Measurements from ENCODE around the gene RNF10.

RNF10 gene

GRCh38 chr12:120596901-120597300 lies 62.7 kb downstream of the RNF10 start:
- H3F3A ChIP-seq (ENCODE audit: insufficient read depth) = no peaks in the 10 kb centered on the region
- H3K4me2 ChIP-seq (ENCODE audit: low read depth, low read length, poor library complexity, severe bottlenecking) = no peak overlapping the region
- TF ChIP-seq CTCF (IDR thresholded peaks at IDR 0.05; ENCODE audit: insufficient read depth, low read length, poor library complexity, severe bottlenecking) (no peak), EZH2phosphoT487 (conservative IDR thresholded peaks at IDR 0.05; ENCODE audit: low read length) (no peak)
- no peaks in the 10 kb centered on the region for H3K36me3 ChIP-seq (ENCODE audit: low read length)
- no peaks in the 10 kb centered on the region for H3K27me3 ChIP-seq (ENCODE audit: low read length)
- no peaks in the 10 kb centered on the region for H3K79me2 ChIP-seq (ENCODE audit: insufficient read depth, low read length)
- no peak overlapping the region for H3K4me3 ChIP-seq (ENCODE audit: insufficient read depth, low read length, poor library complexity, severe bottlenecking)
- no peak overlapping the region for H3K27ac ChIP-seq (ENCODE audit: low read depth, low read length)
- H2AFZ ChIP-seq (ENCODE audit: low read depth, low read length, severe bottlenecking) = no peak overlapping the region
- no peak overlapping the region for H3K9ac ChIP-seq (ENCODE audit: low read length)
- H4K20me1 ChIP-seq (ENCODE audit: low read depth, low read length) = no peaks in the 10 kb centered on the region
- H3K9me2 ChIP-seq (replicated peaks; ENCODE audit: insufficient read depth, low read length) = no peaks in the 10 kb centered on the region
- no peaks in the 10 kb centered on the region for H3K9me3 ChIP-seq (ENCODE audit: insufficient read depth, low read length)

GRCh38 chr12:120597861-120598260 lies 63.7 kb downstream of the RNF10 start:
- Histone ChIP-seq H4K20me1 (ENCODE audit: low read depth, low read length) (no peaks in the 10 kb centered on the region), H3K27me3 (ENCODE audit: low read length) (no peaks in the 10 kb centered on the region), H3K79me2 (ENCODE audit: insufficient read depth, low read length) (no peaks in the 10 kb centered on the region), H3K27ac (ENCODE audit: low read depth, low read length) (no peak overlapping the region), H2AFZ (ENCODE audit: low read depth, low read length, severe bottlenecking) (no peak overlapping the region), H3F3A (ENCODE audit: insufficient read depth) (no peaks in the 10 kb centered on the region), H3K4me3 (ENCODE audit: insufficient read depth, low read length, poor library complexity, severe bottlenecking) (no peak overlapping the region), H3K4me2 (ENCODE audit: low read depth, low read length, poor library complexity, severe bottlenecking) (no peak overlapping the region), H3K9me3 (ENCODE audit: insufficient read depth, low read length) (no peaks in the 10 kb centered on the region), H3K9ac (ENCODE audit: low read length) (no peak overlapping the region), H3K36me3 (ENCODE audit: low read length) (no peaks in the 10 kb centered on the region), H3K9me2 (replicated peaks; ENCODE audit: insufficient read depth, low read length) (no peaks in the 10 kb centered on the region)
- TF ChIP-seq CTCF (IDR thresholded peaks at IDR 0.05; ENCODE audit: insufficient read depth, low read length, poor library complexity, severe bottlenecking) = no peak
- TF ChIP-seq EZH2phosphoT487 (conservative IDR thresholded peaks at IDR 0.05; ENCODE audit: low read length) = no peak

DNA sequence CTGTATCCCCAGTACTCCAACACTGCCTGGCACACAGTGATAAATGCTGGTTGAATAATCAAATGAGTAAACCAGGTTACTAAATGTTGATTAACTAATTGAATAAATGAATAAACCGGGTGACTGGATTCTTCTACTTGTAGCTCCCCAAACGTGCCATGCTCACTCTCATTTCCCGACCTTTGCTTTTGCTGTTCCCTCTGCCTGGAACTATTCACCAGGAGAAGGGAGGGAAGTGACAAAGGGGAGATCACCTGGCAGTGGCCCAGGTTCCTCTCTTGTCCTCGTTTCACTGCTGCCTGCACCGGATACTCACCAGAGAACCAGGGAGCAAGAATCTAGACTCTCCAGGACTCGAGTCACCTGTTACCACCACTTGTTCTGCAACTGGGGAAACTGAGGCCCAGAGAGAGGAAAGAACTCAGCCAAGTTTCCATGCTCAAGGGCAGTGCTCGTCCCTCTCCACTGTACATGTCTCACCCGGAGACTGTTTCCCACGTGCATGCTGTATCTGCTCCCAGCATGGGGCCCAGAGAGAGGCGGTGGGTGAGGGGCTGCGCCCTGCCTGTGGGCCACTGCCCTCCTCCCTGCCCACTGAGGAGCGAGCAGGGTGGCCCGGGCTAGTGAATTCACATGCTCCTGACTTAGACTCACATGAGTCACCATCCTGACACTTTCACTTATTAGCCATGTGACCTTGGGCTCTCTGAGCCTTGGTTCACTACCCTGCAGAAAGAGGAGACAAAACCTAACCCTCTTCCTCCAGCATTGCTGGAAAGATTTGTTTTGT lies 64.7 kb downstream of the RNF10 start:
- H3K9ac ChIP-seq (ENCODE audit: low read length) = no peak overlapping the region
- H3K4me3 ChIP-seq (ENCODE audit: insufficient read depth, low read length, poor library complexity, severe bottlenecking) = no peak overlapping the region
- no peaks in the 10 kb centered on the region for H3K9me3 ChIP-seq (ENCODE audit: insufficient read depth, low read length)
- no peaks in the 10 kb centered on the region for H3K79me2 ChIP-seq (ENCODE audit: insufficient read depth, low read length)
- H3K9me2 ChIP-seq (replicated peaks; ENCODE audit: insufficient read depth, low read length) = no peaks in the 10 kb centered on the region
- no peak overlapping the region for H2AFZ ChIP-seq (ENCODE audit: low read depth, low read length, severe bottlenecking)
- no peak overlapping the region for H3K27ac ChIP-seq (ENCODE audit: low read depth, low read length)
- H3K27me3 ChIP-seq (ENCODE audit: low read length) = no peaks in the 10 kb centered on the region
- H3K36me3 ChIP-seq (ENCODE audit: low read length) = no peaks in the 10 kb centered on the region
- TF ChIP-seq EZH2phosphoT487 (conservative IDR thresholded peaks at IDR 0.05; ENCODE audit: low read length) = no peak
- no peak for TF ChIP-seq CTCF (IDR thresholded peaks at IDR 0.05; ENCODE audit: insufficient read depth, low read length, poor library complexity, severe bottlenecking)
- no peak overlapping the region for H3K4me2 ChIP-seq (ENCODE audit: low read depth, low read length, poor library complexity, severe bottlenecking)
- H3F3A ChIP-seq (ENCODE audit: insufficient read depth) = no peaks in the 10 kb centered on the region
- H4K20me1 ChIP-seq (ENCODE audit: low read depth, low read length) = no peaks in the 10 kb centered on the region
